ENCODE data around the gene RIMBP2.

DNA sequence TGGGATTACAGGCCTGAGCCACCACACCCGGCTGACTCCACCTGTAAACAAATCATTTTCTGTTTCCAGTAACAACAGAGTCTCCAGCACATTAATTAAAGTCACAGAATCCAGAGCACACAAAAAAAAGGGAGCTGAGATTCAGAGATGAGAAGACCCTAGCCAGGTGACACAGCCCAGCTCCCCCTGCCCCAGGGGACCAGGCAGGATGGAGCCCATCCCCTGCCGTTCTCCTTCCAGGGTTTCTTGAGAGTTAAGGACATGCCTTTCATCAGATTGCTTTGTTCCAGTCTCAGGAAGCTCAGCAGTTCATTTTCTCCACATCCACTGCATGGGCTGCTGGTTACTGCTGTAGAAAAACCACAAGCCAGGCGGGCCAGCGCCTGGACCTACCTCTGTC, 81.2 kb downstream of the RIMBP2 start:
- TF ChIP-seq, protein P1, sequence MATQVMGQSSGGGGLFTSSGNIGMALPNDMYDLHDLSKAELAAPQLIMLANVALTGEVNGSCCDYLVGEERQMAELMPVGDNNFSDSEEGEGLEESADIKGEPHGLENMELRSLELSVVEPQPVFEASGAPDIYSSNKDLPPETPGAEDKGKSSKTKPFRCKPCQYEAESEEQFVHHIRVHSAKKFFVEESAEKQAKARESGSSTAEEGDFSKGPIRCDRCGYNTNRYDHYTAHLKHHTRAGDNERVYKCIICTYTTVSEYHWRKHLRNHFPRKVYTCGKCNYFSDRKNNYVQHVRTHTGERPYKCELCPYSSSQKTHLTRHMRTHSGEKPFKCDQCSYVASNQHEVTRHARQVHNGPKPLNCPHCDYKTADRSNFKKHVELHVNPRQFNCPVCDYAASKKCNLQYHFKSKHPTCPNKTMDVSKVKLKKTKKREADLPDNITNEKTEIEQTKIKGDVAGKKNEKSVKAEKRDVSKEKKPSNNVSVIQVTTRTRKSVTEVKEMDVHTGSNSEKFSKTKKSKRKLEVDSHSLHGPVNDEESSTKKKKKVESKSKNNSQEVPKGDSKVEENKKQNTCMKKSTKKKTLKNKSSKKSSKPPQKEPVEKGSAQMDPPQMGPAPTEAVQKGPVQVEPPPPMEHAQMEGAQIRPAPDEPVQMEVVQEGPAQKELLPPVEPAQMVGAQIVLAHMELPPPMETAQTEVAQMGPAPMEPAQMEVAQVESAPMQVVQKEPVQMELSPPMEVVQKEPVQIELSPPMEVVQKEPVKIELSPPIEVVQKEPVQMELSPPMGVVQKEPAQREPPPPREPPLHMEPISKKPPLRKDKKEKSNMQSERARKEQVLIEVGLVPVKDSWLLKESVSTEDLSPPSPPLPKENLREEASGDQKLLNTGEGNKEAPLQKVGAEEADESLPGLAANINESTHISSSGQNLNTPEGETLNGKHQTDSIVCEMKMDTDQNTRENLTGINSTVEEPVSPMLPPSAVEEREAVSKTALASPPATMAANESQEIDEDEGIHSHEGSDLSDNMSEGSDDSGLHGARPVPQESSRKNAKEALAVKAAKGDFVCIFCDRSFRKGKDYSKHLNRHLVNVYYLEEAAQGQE (IDR thresholded peaks at IDR 0.05; ENCODE audit: insufficient read depth in 1 of 2, low read depth in 2 of 2, low read length in 2 of 2), result no peak
- TF ChIP-seq TAF1 (IDR thresholded peaks at IDR 0.05; ENCODE audit: borderline replicate concordance, insufficient read depth, low read length) (no peak), POLR2AphosphoS5 (IDR thresholded peaks at IDR 0.05; ENCODE audit: low read depth, low read length) (no peak), SIN3A (IDR thresholded peaks at IDR 0.05; ENCODE audit: borderline replicate concordance, insufficient read depth, low read length) (no peak)

All from PFSK-1 (cell line).